HepG2 (cell line): Measurements from ENCODE around the gene SLC45A3. TPM values are rescaled to one million over a fixed set of nuclear protein-coding genes. Genes with fewer than 3 reads are reported as not detected.

Experiments
- ASH2L ChIP-seq: fragments of 300-600, 200-600 bp; sonication (generic); IDR thresholded peaks from 2 replicates; pipeline ENCODE4 v1.7.0; 2017; ENCODE audit warnings: low read depth, mild to moderate bottlenecking, moderate library complexity, mixed read lengths, low read length; ENCODE audit not compliant: insufficient read length
- CCDC6 ChIP-seq: sonication (generic); formaldehyde crosslinking; IDR thresholded peaks from 2 replicates; pipeline ENCODE4 v1.8.1; 2022; ENCODE audit warnings: mild to moderate bottlenecking, missing genetic modification reagents, moderate library complexity
- EP300 ChIP-seq, 3 experiments: sonication (generic) in 1 of 3; formaldehyde crosslinking in 1 of 3; IDR thresholded peaks; 2 replicates each; pipeline versions ENCODE4 v1.5.1 to v1.6.1; 2011 to 2020; ENCODE audit warnings: low read depth in 2 of 3, low read length in 2 of 3, borderline replicate concordance in 1 of 3, improper control_type of control experiment in 1 of 3, mild to moderate bottlenecking in 1 of 3, missing genetic modification reagents in 1 of 3, moderate library complexity in 1 of 3
- FOXA3 ChIP-seq: IDR thresholded peaks from 2 replicates; pipeline ENCODE4 v1.6.1; 2016; ENCODE audit warnings: missing genetic modification reagents, missing compliant biosample characterization
- HDAC1 ChIP-seq: sonication (generic); formaldehyde crosslinking; IDR thresholded peaks from 2 replicates; pipeline ENCODE4 v1.5.1; 2020; ENCODE audit warnings: mild to moderate bottlenecking, missing genetic modification reagents
- ISL2 ChIP-seq: sonication (generic); formaldehyde crosslinking; IDR thresholded peaks from 2 replicates; pipeline ENCODE4 v1.5.0; 2020; ENCODE audit warnings: missing genetic modification reagents
- MED1 ChIP-seq: sonication (generic); formaldehyde crosslinking; IDR thresholded peaks from 2 replicates; pipeline ENCODE4 v1.4.0; 2020; ENCODE audit warnings: missing genetic modification reagents
- PBX3 ChIP-seq: sonication (generic); formaldehyde crosslinking; IDR thresholded peaks from 2 replicates; pipeline ENCODE4 v1.8.1; 2023; ENCODE audit warnings: missing genetic modification reagents, inconsistent platforms, borderline replicate concordance
- PCBP2 ChIP-seq: fragments of 200-400 bp; formaldehyde crosslinking; optimal IDR thresholded peaks from 2 replicates; pipeline ENCODE3; 2018; ENCODE audit warnings: low read length, low read depth; ENCODE audit not compliant: poor library complexity, severe bottlenecking
- RXRA ChIP-seq: sonication (generic); formaldehyde crosslinking; IDR thresholded peaks from 2 replicates; pipeline ENCODE4 v1.5.1; 2020; ENCODE audit warnings: missing genetic modification reagents
- SAFB2 ChIP-seq: sonication (generic); formaldehyde crosslinking; IDR thresholded peaks from 2 replicates; pipeline ENCODE4 v1.5.1; 2020; ENCODE audit warnings: missing genetic modification reagents, low read depth, mild to moderate bottlenecking, borderline replicate concordance
- SUZ12 ChIP-seq: fragments of 150-350 bp; IDR thresholded peaks from 2 replicates; pipeline ENCODE4 v1.6.1; 2014; ENCODE audit warnings: low read depth, low read length
- ZBTB20 ChIP-seq: sonication (generic); formaldehyde crosslinking; IDR thresholded peaks from 2 replicates; pipeline ENCODE4 v1.8.1; 2023; ENCODE audit warnings: missing genetic modification reagents, low read depth, mild to moderate bottlenecking, borderline replicate concordance
- ZFP41 ChIP-seq: sonication (generic); formaldehyde crosslinking; IDR thresholded peaks from 2 replicates; pipeline ENCODE4 v1.4.0; 2020; ENCODE audit warnings: mild to moderate bottlenecking, missing genetic modification reagents, borderline replicate concordance
- ZFX ChIP-seq: sonication (generic); formaldehyde crosslinking; IDR thresholded peaks from 2 replicates; pipeline ENCODE4 v1.4.0; 2020; ENCODE audit warnings: mild to moderate bottlenecking, low read depth, missing genetic modification reagents, moderate library complexity
- ZNF251 ChIP-seq: sonication (generic); formaldehyde crosslinking; IDR thresholded peaks from 2 replicates; pipeline ENCODE4 v1.9.0; 2021; ENCODE audit warnings: mild to moderate bottlenecking, missing genetic modification reagents
- ZNF446 ChIP-seq: sonication (generic); formaldehyde crosslinking; IDR thresholded peaks from 2 replicates; pipeline ENCODE4 v1.5.0; 2020; ENCODE audit warnings: mild to moderate bottlenecking, missing genetic modification reagents
- ZNF609 ChIP-seq: sonication (generic); formaldehyde crosslinking; IDR thresholded peaks from 2 replicates; pipeline ENCODE4 v1.4.0; 2020; ENCODE audit warnings: mild to moderate bottlenecking, missing genetic modification reagents, borderline replicate concordance
- ZNF670 ChIP-seq: sonication (generic); formaldehyde crosslinking; IDR thresholded peaks from 2 replicates; pipeline ENCODE4 v1.8.0; 2022; ENCODE audit warnings: mild to moderate bottlenecking, missing genetic modification reagents, borderline replicate concordance
- ZNF850 ChIP-seq: sonication (generic); formaldehyde crosslinking; conservative IDR thresholded peaks from 2 replicates; pipeline ENCODE4 v1.9.0; 2021; ENCODE audit warnings: mild to moderate bottlenecking, missing genetic modification reagents
- ZXDC ChIP-seq: sonication (generic); formaldehyde crosslinking; IDR thresholded peaks from 2 replicates; pipeline ENCODE4 v1.5.0; 2020; ENCODE audit warnings: mild to moderate bottlenecking, missing genetic modification reagents
- polyA plus RNA-seq, 8 experiments: library from polyadenylated mRNA; depleted of rRNA in 3 of 8; stranded (reverse) in 7 of 8; unstranded in 1 of 8; fragments of >200 nt; fragmentation: Illumina TruSeq in 4 of 8; extraction: Trizol in 4 of 8; gene quantifications; 2 replicates each; pipeline versions ENCODE4 v1.2.1 to v1.2.3, GENCODE V29; 2011 to 2016; ENCODE audit warnings: low read depth in 4 of 8, missing spikeins in 1 of 8, mixed read lengths in 1 of 8; ENCODE audit not compliant: insufficient read depth in 1 of 8
- total RNA-seq, 5 experiments: library from RNA; depleted of rRNA; stranded (reverse); fragments of >200 nt; fragmentation: Illumina TruSeq; extraction: Trizol; gene quantifications; 2 replicates each; pipeline ENCODE4 v1.2.3, GENCODE V29; 2016; ENCODE audit warnings: low read depth in 1 of 5

The SLC45A3 gene
- total and polyA plus RNA-seq, 2 of the 13 experiments (the other 11 are each of a cell fraction or from before 2014, with no cell fraction given): 3.4 to 4.1 TPM

GRCh38 chr1:205664399-205665017 lies 15.8 kb downstream of the SLC45A3 start (continued):
- peak; percentile 91; the same call in 1 of the 2 replicates for TF ChIP-seq RXRA (CRISPR knock-in tag)
- peak; percentile 70; the same call in 1 of the 2 replicates for TF ChIP-seq ZBTB20 (CRISPR knock-in tag)
- no peak for TF ChIP-seq ZNF850 (CRISPR knock-in tag)
- no peak for TF ChIP-seq ZNF446 (CRISPR knock-in tag)
- no peak for TF ChIP-seq ZNF251 (CRISPR knock-in tag)
- no peak for TF ChIP-seq ZXDC (CRISPR knock-in tag)
- TF ChIP-seq ZNF609: peak; percentile 64; the same call in 1 of the 2 replicates
- TF ChIP-seq MED1 (CRISPR knock-in tag): peak; percentile 50; the same call in 1 of the 2 replicates
- peak; percentile 42; the same call in 1 of the 2 replicates for TF ChIP-seq HDAC1
- TF ChIP-seq ZFP41 (CRISPR knock-in tag): no peak
- TF ChIP-seq PCBP2: no peak
- TF ChIP-seq FOXA3 (CRISPR knock-in tag): peak; percentile 26; the same call in 1 of the 2 replicates
- TF ChIP-seq SUZ12: no peak
- TF ChIP-seq PBX3 (CRISPR knock-in tag): no peak
- peak; percentile 34; the same call in 1 of the 2 replicates for TF ChIP-seq ZFX
- TF ChIP-seq ISL2 (CRISPR knock-in tag): no peak
- no peak for TF ChIP-seq CCDC6 (CRISPR knock-in tag)
- TF ChIP-seq SAFB2 (CRISPR knock-in tag): no peak
- TF ChIP-seq ASH2L: no peak
- TF ChIP-seq ZNF670 (CRISPR knock-in tag): no peak
- peak in 1 of 2 experiments; percentile 40; a peak in 1 of 4 replicates for TF ChIP-seq EP300 (IDR thresholded peaks at IDR 0.05; ENCODE audit: low read depth in 2 of 2, low read length in 2 of 2)
- no peak for TF ChIP-seq EP300 (CRISPR knock-in tag; IDR thresholded peaks at IDR 0.05; ENCODE audit: borderline replicate concordance)
